Measurements from ENCODE around the gene CCDC127. TPM values are rescaled to one million over a fixed set of nuclear protein-coding genes. Genes with fewer than 3 reads are reported as not detected.
"Not testable (repeated sequence)": the region's sequence is repeated elsewhere in the genome, so short reads cannot be mapped to it uniquely, and the experiment has no call there.

Gene CCDC127
- total and polyA plus RNA-seq, 2 of the 4 experiments (the other 2 are of a cell fraction), result 3.2 to 3.9 TPM

- H3K9ac ChIP-seq (ENCODE audit: low read depth, low read length); dilution Hi-C loops (cut with HindIII; ENCODE audit: low sequenced_read_pairs, unreplicated experiment); H3K4me3 ChIP-seq (ENCODE audit: insufficient read depth, low read depth, low read length); H3K23ac ChIP-seq (ENCODE audit: low read depth, low read length); H3K36me3 ChIP-seq (ENCODE audit: control insufficient read depth, insufficient read depth, low read length); in situ Hi-C loops (cut with MboI; ENCODE audit: low sequenced_read_pairs); H2BK15ac ChIP-seq (ENCODE audit: low read depth, low read length); H4K20me1 ChIP-seq (ENCODE audit: insufficient read depth, low read length); H3K9me3 ChIP-seq (ENCODE audit: control insufficient read depth, insufficient read depth, low read length); intact Hi-C loops (cut with micrococcal nuclease); POLR2A ChIA-PET (ENCODE audit: unreplicated experiment); CTCF ChIA-PET; BruUV-seq (replicated peaks); H3K27me3 ChIP-seq (ENCODE audit: control insufficient read depth, insufficient read depth, low read length): not testable (repeated sequence)
- peaks cover 17% of the 10 kb centered on the region for H3K9me1 ChIP-seq (ENCODE audit: insufficient read depth, low read length)
- peak overlapping the region; percentile 75 for H3K18ac ChIP-seq (ENCODE audit: low read depth, low read length)
- 76% methylated on average over 18 of the region's 19 CpGs; no CpG with 5 or more reads in 1 of the 2 experiments for WGBS, 2 experiments (ENCODE audit: extremely low coverage in 2 of 2, insufficient read length in 1 of 2)
- peak overlapping the region; percentile 83 for H3K4ac ChIP-seq (ENCODE audit: low read depth, low read length)
- H3K56ac ChIP-seq (ENCODE audit: extremely low read depth, insufficient read depth, low read length), result peak overlapping the region; percentile 33; the same call in 1 of the 2 replicates
- H4K91ac ChIP-seq (ENCODE audit: insufficient read depth, low read depth, low read length), result peak overlapping the region; percentile 70
- H2BK120ac ChIP-seq (ENCODE audit: low read depth, low read length), result peak overlapping the region; percentile 80; the same call in 1 of the 2 replicates
- H4K8ac ChIP-seq (ENCODE audit: low read depth in 2 of 2, low read length in 2 of 2), result peak overlapping the region in 1 of 2 experiments; percentile 62; a peak in 2 of 4 replicates
- peak; percentile 56 for TF ChIP-seq FOS (IDR thresholded peaks at IDR 0.05; ENCODE audit: low read depth, low read length)
- H2AFZ ChIP-seq (replicated peaks; ENCODE audit: low read length, poor library complexity), result peak overlapping the region; percentile 58
- peak overlapping the region; percentile 53; the same call in 1 of the 2 replicates for H3K27ac ChIP-seq (ENCODE audit: insufficient read depth, low read length)
- peak overlapping the region; percentile 82 for H2BK20ac ChIP-seq (ENCODE audit: low read depth, low read length)
- H3K14ac ChIP-seq (replicated peaks; ENCODE audit: low read depth, low read length), result peak overlapping the region; percentile 41
- peak; percentile 21 for ATAC-seq (ENCODE audit: low read depth)
- peak overlapping the region; percentile 72 for H2AK9ac ChIP-seq (replicated peaks; ENCODE audit: low read depth, low read length, poor library complexity)
- peak overlapping the region; percentile 86 for H2BK5ac ChIP-seq (ENCODE audit: low read depth, low read length, poor library complexity, severe bottlenecking)
- peaks cover 20% of the 10 kb centered on the region for H3K4me1 ChIP-seq (ENCODE audit: control insufficient read depth, insufficient read depth, low read length)
- DNase-seq, result peak; percentile 89
- peak overlapping the region; percentile 74 for H3K4me2 ChIP-seq (ENCODE audit: low read depth, low read length)
- H4K5ac ChIP-seq (ENCODE audit: low read depth, low read length), result peak overlapping the region; percentile 57; the same call in 1 of the 2 replicates
- peak overlapping the region; percentile 90 for H2AK5ac ChIP-seq (ENCODE audit: low read depth, low read length)
- peaks cover 6 to 19% of the 10 kb centered on the region in 2 experiments; a peak in 3 of 4 replicates for H3K79me1 ChIP-seq (ENCODE audit: low read depth in 1 of 2, low read length in 2 of 2)
Measured at GRCh38 chr5:266311-267026, 48.5 kb upstream of the CCDC127 start.
